Endothelial cell of umbilical vein (primary cell): ENCODE results near the gene ASS1.

Experiments
- EZH2 ChIP-seq: IDR thresholded peaks from 2 replicates; pipeline ENCODE4 v1.6.1; 2012; ENCODE audit warnings: borderline replicate concordance, low read depth, mild to moderate bottlenecking, moderate library complexity, low read length, inconsistent platforms; ENCODE audit not compliant: severe bottlenecking
- FOS ChIP-seq: IDR thresholded peaks from 2 replicates; pipeline ENCODE4 v1.6.1; 2011; ENCODE audit warnings: mild to moderate bottlenecking, low read length, moderate library complexity, borderline replicate concordance; ENCODE audit not compliant: insufficient read depth
- GATA2 ChIP-seq: IDR thresholded peaks from 2 replicates; pipeline ENCODE4 v1.7.0; 2011; ENCODE audit warnings: low read depth, mild to moderate bottlenecking, moderate library complexity, mixed read lengths, low read length; ENCODE audit not compliant: insufficient read length, insufficient read depth
- MYC ChIP-seq: IDR thresholded peaks from one replicate; pipeline ENCODE4 v1.6.1; 2011; ENCODE audit warnings: mild to moderate bottlenecking, low read depth, low read length
- POLR2A ChIP-seq: IDR thresholded peaks from 2 replicates; pipeline ENCODE4 v1.6.1; 2012; ENCODE audit warnings: low read depth, mild to moderate bottlenecking, control low read depth, low read length
- POLR2AphosphoS5 ChIP-seq: IDR thresholded peaks from 2 replicates; pipeline ENCODE4 v1.6.1; 2012; ENCODE audit warnings: low read depth, mild to moderate bottlenecking, control low read depth, low read length, moderate library complexity; ENCODE audit not compliant: insufficient read depth
- TF ChIP-seq, protein P1 (sequence below), 2 donors: IDR thresholded peaks; 1 replicate in 1 of 2; 2 replicates in 1 of 2; pipeline ENCODE4 v1.5.1; 2011; ENCODE audit warnings: low read length in 2 of 2, mild to moderate bottlenecking in 2 of 2, moderate library complexity in 2 of 2, control low read depth in 1 of 2, inconsistent platforms in 1 of 2, low read depth in 1 of 2; ENCODE audit not compliant: insufficient read depth in 1 of 2; ENCODE audit errors: extremely low read depth in 1 of 2
- TF ChIP-seq, protein P2 (sequence below): IDR thresholded peaks from 2 replicates; pipeline ENCODE4 v1.6.1; 2011; ENCODE audit not compliant: insufficient read depth, insufficient read length

DNA sequence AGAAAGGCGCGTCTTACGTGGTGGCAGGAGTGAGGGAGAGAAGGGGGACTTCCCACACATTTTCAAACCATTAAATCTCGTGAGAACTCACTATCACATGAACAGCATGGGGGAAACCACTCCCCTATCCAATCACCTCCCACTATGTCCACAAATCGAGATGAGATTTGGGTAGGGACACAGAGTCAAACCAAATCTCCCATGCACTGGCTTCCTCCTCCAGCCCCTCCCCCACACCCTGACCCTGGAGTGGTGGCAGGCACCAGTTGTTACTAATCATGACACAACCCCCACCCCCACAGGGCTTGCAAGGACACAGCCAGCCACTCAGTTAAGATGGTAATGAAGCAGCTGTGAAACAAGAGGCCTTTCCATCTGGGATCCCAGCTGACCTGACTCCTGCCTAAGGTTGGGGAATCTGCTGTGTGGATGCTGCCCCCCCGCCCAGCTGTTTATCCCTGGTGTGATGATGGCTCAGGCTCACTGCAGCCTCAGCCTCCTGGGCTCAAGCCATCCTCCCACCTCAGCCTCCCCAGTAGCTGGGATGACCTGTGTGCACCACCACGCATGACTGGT, 77.6 kb downstream of the ASS1 start:
- TF ChIP-seq, protein P1, sequence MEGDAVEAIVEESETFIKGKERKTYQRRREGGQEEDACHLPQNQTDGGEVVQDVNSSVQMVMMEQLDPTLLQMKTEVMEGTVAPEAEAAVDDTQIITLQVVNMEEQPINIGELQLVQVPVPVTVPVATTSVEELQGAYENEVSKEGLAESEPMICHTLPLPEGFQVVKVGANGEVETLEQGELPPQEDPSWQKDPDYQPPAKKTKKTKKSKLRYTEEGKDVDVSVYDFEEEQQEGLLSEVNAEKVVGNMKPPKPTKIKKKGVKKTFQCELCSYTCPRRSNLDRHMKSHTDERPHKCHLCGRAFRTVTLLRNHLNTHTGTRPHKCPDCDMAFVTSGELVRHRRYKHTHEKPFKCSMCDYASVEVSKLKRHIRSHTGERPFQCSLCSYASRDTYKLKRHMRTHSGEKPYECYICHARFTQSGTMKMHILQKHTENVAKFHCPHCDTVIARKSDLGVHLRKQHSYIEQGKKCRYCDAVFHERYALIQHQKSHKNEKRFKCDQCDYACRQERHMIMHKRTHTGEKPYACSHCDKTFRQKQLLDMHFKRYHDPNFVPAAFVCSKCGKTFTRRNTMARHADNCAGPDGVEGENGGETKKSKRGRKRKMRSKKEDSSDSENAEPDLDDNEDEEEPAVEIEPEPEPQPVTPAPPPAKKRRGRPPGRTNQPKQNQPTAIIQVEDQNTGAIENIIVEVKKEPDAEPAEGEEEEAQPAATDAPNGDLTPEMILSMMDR (IDR thresholded peaks at IDR 0.05; ENCODE audit: extremely low read depth in 1 of 2, insufficient read depth in 1 of 2, low read depth in 1 of 2, low read length in 2 of 2): no peak
- TF ChIP-seq POLR2A: no peak
- TF ChIP-seq EZH2: no peak
- TF ChIP-seq POLR2AphosphoS5: no peak
- no peak for TF ChIP-seq GATA2
- no peak for TF ChIP-seq MYC
- no peak for TF ChIP-seq FOS
- TF ChIP-seq, protein P2, sequence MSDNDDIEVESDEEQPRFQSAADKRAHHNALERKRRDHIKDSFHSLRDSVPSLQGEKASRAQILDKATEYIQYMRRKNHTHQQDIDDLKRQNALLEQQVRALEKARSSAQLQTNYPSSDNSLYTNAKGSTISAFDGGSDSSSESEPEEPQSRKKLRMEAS: no peak
